Prostate gland (tissue), 2 donors: ENCODE measurements around the gene TTPAL.

Experiments
- POLR2A ChIP-seq: fragments of 450-650 bp; IDR thresholded peaks from one replicate; pipeline ENCODE4 v1.6.1; 2016; ENCODE audit warnings: antibody characterized with exemption, mild to moderate bottlenecking
- TF ChIP-seq, protein P1 (sequence below), 4 experiments: fragments of 200-600 bp in 2 of 4; fragments of 450-650 bp in 2 of 4; sonication (generic) in 2 of 4; IDR thresholded peaks; 1 replicate in 3 of 4; 2 replicates in 1 of 4; pipeline ENCODE4 v1.5.1; 2016 to 2019; ENCODE audit warnings: antibody characterized with exemption in 4 of 4, mild to moderate bottlenecking in 2 of 4, moderate library complexity in 2 of 4

DNA sequence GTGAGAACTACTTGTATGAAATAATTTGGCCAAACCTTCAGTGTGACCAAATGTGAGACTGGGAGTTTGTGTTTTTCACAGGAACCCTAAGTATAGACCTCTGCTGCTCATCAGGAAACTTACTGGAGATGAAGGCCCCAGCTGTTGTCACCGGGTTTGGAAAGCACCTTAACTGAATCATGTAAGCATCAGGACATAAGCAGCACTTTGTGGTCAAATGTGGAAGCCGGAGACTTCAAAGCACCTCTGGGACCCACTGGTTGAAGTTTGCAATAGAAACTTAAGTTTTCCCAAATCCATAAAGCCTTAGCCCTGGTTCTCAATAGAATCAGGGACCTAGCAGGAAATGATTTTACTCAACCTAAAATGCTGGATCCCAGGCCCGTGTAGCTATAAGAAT, 14.3 kb downstream of the TTPAL start:
- TF ChIP-seq, protein P1, sequence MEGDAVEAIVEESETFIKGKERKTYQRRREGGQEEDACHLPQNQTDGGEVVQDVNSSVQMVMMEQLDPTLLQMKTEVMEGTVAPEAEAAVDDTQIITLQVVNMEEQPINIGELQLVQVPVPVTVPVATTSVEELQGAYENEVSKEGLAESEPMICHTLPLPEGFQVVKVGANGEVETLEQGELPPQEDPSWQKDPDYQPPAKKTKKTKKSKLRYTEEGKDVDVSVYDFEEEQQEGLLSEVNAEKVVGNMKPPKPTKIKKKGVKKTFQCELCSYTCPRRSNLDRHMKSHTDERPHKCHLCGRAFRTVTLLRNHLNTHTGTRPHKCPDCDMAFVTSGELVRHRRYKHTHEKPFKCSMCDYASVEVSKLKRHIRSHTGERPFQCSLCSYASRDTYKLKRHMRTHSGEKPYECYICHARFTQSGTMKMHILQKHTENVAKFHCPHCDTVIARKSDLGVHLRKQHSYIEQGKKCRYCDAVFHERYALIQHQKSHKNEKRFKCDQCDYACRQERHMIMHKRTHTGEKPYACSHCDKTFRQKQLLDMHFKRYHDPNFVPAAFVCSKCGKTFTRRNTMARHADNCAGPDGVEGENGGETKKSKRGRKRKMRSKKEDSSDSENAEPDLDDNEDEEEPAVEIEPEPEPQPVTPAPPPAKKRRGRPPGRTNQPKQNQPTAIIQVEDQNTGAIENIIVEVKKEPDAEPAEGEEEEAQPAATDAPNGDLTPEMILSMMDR (IDR thresholded peaks at IDR 0.05), result no peak
- no peak for TF ChIP-seq POLR2A
